WTC11 (cell line): ENCODE data around the gene USP10. TPM values are rescaled to one million over a fixed set of nuclear protein-coding genes. Genes with fewer than 3 reads are reported as not detected.

Experiments
- ATAC-seq: fragments of 200-7000 bp; cut with Tn5 transposase; 2 replicates; pipeline ENCODE4 v1.10.0; 2021; ENCODE audit warnings: mild to moderate bottlenecking, moderate library complexity
- CTCF ChIA-PET: fragments of 300-600 bp; sonication (Branson Sonifier 250); formaldehyde crosslinking; loops from one replicate; lab custom pipeline; 2021; ENCODE audit warnings: antibody characterized with exemption; lab: Charles Lee
- POLR2A ChIA-PET: fragments of 350-600 bp; sonication (Branson Sonifier 250); formaldehyde crosslinking; loops from one replicate; lab custom pipeline; 2021; ENCODE audit warnings: antibody characterized with exemption; lab: Charles Lee
- DNase-seq: peaks from one replicate; pipeline ENCODE4 v3.0.0; 2021; ENCODE audit warnings: low spot score
- H3K27ac Mint-ChIP-seq: 2 replicates; pipeline ENCODE4 v1.8.0; 2021; ENCODE audit warnings: mixed read lengths
- H3K27me3 Mint-ChIP-seq: 2 replicates; pipeline ENCODE4 v1.8.0; 2021; ENCODE audit warnings: low read depth, mild to moderate bottlenecking, moderate library complexity, mixed read lengths
- H3K36me3 Mint-ChIP-seq: 2 replicates; pipeline ENCODE4 v1.8.0; 2021; ENCODE audit warnings: mixed read lengths
- H3K4me1 Mint-ChIP-seq: 2 replicates; pipeline ENCODE4 v1.8.0; 2022; ENCODE audit warnings: mixed read lengths
- H3K4me3 Mint-ChIP-seq: 2 replicates; pipeline ENCODE4 v1.8.0; 2021; ENCODE audit warnings: mild to moderate bottlenecking, moderate library complexity, mixed read lengths
- H3K9me3 Mint-ChIP-seq: 2 replicates; pipeline ENCODE4 v1.8.0; 2021; ENCODE audit warnings: mixed read lengths
- CBFB ChIP-seq: sonication (generic); formaldehyde crosslinking; IDR thresholded peaks from 2 replicates; pipeline ENCODE4 v1.8.1; 2022; ENCODE audit warnings: mild to moderate bottlenecking, low read depth, missing genetic modification reagents
- ESRRA ChIP-seq: sonication (generic); formaldehyde crosslinking; IDR thresholded peaks from 2 replicates; pipeline ENCODE4 v1.8.1; 2022; ENCODE audit warnings: mild to moderate bottlenecking, missing genetic modification reagents, borderline replicate concordance
- ETV6 ChIP-seq: sonication (generic); formaldehyde crosslinking; IDR thresholded peaks from 2 replicates; pipeline ENCODE4 v1.8.1; 2022; ENCODE audit warnings: mild to moderate bottlenecking, missing genetic modification reagents
- FOXK1 ChIP-seq: sonication (generic); formaldehyde crosslinking; IDR thresholded peaks from 2 replicates; pipeline ENCODE4 v1.8.0; 2022; ENCODE audit warnings: mild to moderate bottlenecking, moderate library complexity, missing genetic modification reagents
- GABPB1 ChIP-seq: sonication (generic); formaldehyde crosslinking; IDR thresholded peaks from 2 replicates; pipeline ENCODE4 v1.8.1; 2023; ENCODE audit warnings: mild to moderate bottlenecking, missing genetic modification reagents
- GRHL2 ChIP-seq: fragments of 250-450 bp; sonication (Bioruptor Pico); IDR thresholded peaks from 2 replicates; pipeline ENCODE4 v1.8.0; 2022; ENCODE audit warnings: mild to moderate bottlenecking, moderate library complexity; ENCODE audit not compliant: insufficient replicate concordance, severe bottlenecking
- IRF2 ChIP-seq: sonication (generic); formaldehyde crosslinking; IDR thresholded peaks from 2 replicates; pipeline ENCODE4 v1.8.0; 2022; ENCODE audit warnings: low read depth, missing genetic modification reagents, borderline replicate concordance
- JUN ChIP-seq: sonication (generic); formaldehyde crosslinking; IDR thresholded peaks from 2 replicates; pipeline ENCODE4 v1.8.0; 2023; ENCODE audit warnings: mild to moderate bottlenecking, missing genetic modification reagents
- NFATC4 ChIP-seq: fragments of 250-450 bp; sonication (Bioruptor Pico); IDR thresholded peaks from 2 replicates; pipeline ENCODE4 v1.9.0; 2021; ENCODE audit warnings: mild to moderate bottlenecking
- NFYB ChIP-seq: sonication (generic); formaldehyde crosslinking; conservative IDR thresholded peaks from 2 replicates; pipeline ENCODE4 v1.8.0; 2022; ENCODE audit warnings: low read depth, missing genetic modification reagents
- SMAD3 ChIP-seq: sonication (generic); formaldehyde crosslinking; IDR thresholded peaks from 2 replicates; pipeline ENCODE4 v1.8.0; 2022; ENCODE audit warnings: missing genetic modification reagents, mild to moderate bottlenecking, borderline replicate concordance
- SOX15 ChIP-seq: fragments of 250-450 bp; sonication (Bioruptor Pico); IDR thresholded peaks from 2 replicates; pipeline ENCODE4 v1.9.0; 2021; ENCODE audit warnings: mild to moderate bottlenecking
- TCF7 ChIP-seq: sonication (generic); formaldehyde crosslinking; IDR thresholded peaks from 2 replicates; pipeline ENCODE4 v1.8.0; 2022; ENCODE audit warnings: mild to moderate bottlenecking, low read depth, missing genetic modification reagents, moderate library complexity
- ZNF138 ChIP-seq: sonication (generic); formaldehyde crosslinking; conservative IDR thresholded peaks from 2 replicates; pipeline ENCODE4 v1.8.1; 2022; ENCODE audit warnings: mild to moderate bottlenecking, moderate library complexity, missing genetic modification reagents
- ZNF219 ChIP-seq: sonication (generic); formaldehyde crosslinking; IDR thresholded peaks from 2 replicates; pipeline ENCODE4 v1.8.0; 2023; ENCODE audit warnings: missing genetic modification reagents, mild to moderate bottlenecking, borderline replicate concordance
- ZNF423 ChIP-seq: fragments of 250-450 bp; sonication (Bioruptor Pico); IDR thresholded peaks from 2 replicates; pipeline ENCODE4 v2.1.2; 2022; ENCODE audit warnings: mild to moderate bottlenecking, moderate library complexity
- ZNF671 ChIP-seq: fragments of 250-450 bp; sonication (Bioruptor Pico); IDR thresholded peaks from 2 replicates; pipeline ENCODE4 v1.8.0; 2021; ENCODE audit warnings: mild to moderate bottlenecking
- total RNA-seq: library from RNA; stranded (reverse); gene quantifications from 3 replicates; pipeline ENCODE4 v1.2.3, GENCODE V29; 2021
- TF ChIP-seq, protein P1 (sequence below): fragments of 250-450 bp; sonication (Bioruptor Pico); IDR thresholded peaks from 2 replicates; pipeline ENCODE4 v1.9.0; 2021; ENCODE audit warnings: mild to moderate bottlenecking
- TF ChIP-seq, protein P2 (sequence below): fragments of 200-600 bp; IDR thresholded peaks from 2 replicates; pipeline ENCODE4 v1.8.0; 2022; ENCODE audit warnings: antibody characterized with exemption
- TF ChIP-seq, protein P3 (sequence below): sonication (generic); formaldehyde crosslinking; IDR thresholded peaks from 2 replicates; pipeline ENCODE4 v1.8.1; 2022; ENCODE audit warnings: mild to moderate bottlenecking, missing genetic modification reagents, moderate library complexity, borderline replicate concordance
- TF ChIP-seq, protein P4 (sequence below): sonication (generic); formaldehyde crosslinking; IDR thresholded peaks from 2 replicates; pipeline ENCODE4 v1.8.1; 2022; ENCODE audit warnings: low read depth, missing genetic modification reagents, borderline replicate concordance
- TF ChIP-seq, protein P5 (sequence below): sonication (generic); formaldehyde crosslinking; IDR thresholded peaks from 2 replicates; pipeline ENCODE4 v1.8.1; 2022; ENCODE audit warnings: mild to moderate bottlenecking, moderate library complexity, missing genetic modification reagents
- TF ChIP-seq, protein P6 (sequence below): sonication (generic); formaldehyde crosslinking; IDR thresholded peaks from 2 replicates; pipeline ENCODE4 v1.8.1; 2023; ENCODE audit warnings: mild to moderate bottlenecking, missing genetic modification reagents, borderline replicate concordance

Gene USP10
- total RNA-seq, 1 experiment from 2014 or later = 138 TPM

DNA sequence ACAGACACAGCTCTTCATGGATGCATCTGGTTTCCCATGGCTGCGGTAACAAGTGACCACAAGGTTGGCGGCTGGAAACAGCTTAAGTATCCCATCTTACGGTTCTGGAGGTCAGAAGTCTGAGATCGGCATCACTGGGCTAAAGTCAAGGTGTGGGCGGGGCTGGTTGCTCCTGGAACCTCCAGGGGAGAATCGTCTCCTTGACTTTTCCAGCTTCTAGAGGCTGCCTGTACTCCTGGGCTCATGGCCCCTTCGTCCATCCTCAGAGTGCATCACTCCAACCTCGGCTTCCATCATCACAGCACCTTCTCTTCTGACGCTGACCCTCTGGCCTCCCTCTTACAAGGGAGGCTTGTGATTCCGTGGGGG, 107.1 kb downstream of the USP10 start:
- DNase-seq (no peak), ATAC-seq (no peak)
- Mint-ChIP-seq H3K9me3 (peaks cover 7% of the 10 kb centered on the region), H3K4me1 (peaks cover 5% of the 10 kb centered on the region; the same call in 1 of the 2 replicates), H3K36me3 (no peaks in the 10 kb centered on the region), H3K27me3 (peaks cover 4% of the 10 kb centered on the region), H3K27ac (no peak overlapping the region; the same call in 1 of the 2 replicates), H3K4me3 (no peak overlapping the region)
- no peak for TF ChIP-seq IRF2 (CRISPR knock-in tag)
- CTCF ChIA-PET = no interaction called here
- POLR2A ChIA-PET = interaction anchor here (1.1 kb wide), 1 partner anchor 12 kb away, joined by 3 read pairs; no protein-coding TSS in a partner anchor

DNA sequence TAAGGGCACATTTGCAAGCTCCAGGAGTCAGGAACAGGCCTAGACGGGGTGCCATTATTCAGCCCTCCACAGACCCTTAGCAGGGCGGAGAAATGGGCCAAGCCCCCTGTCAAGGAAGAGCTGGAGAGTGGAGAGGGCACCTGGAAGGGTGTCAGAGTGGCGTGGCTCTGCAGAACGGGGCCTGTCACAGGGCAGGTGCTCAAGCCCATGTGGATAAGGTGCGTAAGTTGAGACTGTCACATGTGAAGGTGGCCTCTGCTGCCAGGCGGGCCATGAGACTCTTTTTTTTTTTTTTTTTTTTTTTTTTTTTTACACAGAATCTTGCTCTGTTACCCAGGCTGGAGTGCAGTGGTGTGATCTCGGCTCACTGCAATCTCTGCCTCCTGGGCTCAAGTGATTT, 108.0 kb downstream of the USP10 start:
- Mint-ChIP-seq H3K27ac (no peak overlapping the region), H3K27me3 (peaks cover 4% of the 10 kb centered on the region), H3K9me3 (peaks cover 7% of the 10 kb centered on the region), H3K4me3 (no peak overlapping the region), H3K4me1 (peaks cover 5% of the 10 kb centered on the region; the same call in 1 of the 2 replicates), H3K36me3 (no peaks in the 10 kb centered on the region)
- TF ChIP-seq ZNF219 (CRISPR knock-in tag) (no peak), ETV6 (CRISPR knock-in tag) (no peak), ZNF423 (no peak), ZNF671 (CRISPR knock-in tag) (no peak), ZNF138 (CRISPR knock-in tag) (no peak), GRHL2 (CRISPR knock-in tag) (no peak), CBFB (CRISPR knock-in tag) (no peak)
- TF ChIP-seq, protein P1, sequence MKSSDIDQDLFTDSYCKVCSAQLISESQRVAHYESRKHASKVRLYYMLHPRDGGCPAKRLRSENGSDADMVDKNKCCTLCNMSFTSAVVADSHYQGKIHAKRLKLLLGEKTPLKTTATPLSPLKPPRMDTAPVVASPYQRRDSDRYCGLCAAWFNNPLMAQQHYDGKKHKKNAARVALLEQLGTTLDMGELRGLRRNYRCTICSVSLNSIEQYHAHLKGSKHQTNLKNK (CRISPR knock-in tag) = no peak
- TF ChIP-seq, protein P2, sequence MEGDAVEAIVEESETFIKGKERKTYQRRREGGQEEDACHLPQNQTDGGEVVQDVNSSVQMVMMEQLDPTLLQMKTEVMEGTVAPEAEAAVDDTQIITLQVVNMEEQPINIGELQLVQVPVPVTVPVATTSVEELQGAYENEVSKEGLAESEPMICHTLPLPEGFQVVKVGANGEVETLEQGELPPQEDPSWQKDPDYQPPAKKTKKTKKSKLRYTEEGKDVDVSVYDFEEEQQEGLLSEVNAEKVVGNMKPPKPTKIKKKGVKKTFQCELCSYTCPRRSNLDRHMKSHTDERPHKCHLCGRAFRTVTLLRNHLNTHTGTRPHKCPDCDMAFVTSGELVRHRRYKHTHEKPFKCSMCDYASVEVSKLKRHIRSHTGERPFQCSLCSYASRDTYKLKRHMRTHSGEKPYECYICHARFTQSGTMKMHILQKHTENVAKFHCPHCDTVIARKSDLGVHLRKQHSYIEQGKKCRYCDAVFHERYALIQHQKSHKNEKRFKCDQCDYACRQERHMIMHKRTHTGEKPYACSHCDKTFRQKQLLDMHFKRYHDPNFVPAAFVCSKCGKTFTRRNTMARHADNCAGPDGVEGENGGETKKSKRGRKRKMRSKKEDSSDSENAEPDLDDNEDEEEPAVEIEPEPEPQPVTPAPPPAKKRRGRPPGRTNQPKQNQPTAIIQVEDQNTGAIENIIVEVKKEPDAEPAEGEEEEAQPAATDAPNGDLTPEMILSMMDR = no peak
- TF ChIP-seq, protein P3, sequence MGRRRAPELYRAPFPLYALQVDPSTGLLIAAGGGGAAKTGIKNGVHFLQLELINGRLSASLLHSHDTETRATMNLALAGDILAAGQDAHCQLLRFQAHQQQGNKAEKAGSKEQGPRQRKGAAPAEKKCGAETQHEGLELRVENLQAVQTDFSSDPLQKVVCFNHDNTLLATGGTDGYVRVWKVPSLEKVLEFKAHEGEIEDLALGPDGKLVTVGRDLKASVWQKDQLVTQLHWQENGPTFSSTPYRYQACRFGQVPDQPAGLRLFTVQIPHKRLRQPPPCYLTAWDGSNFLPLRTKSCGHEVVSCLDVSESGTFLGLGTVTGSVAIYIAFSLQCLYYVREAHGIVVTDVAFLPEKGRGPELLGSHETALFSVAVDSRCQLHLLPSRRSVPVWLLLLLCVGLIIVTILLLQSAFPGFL (CRISPR knock-in tag) = no peak
- DNase-seq = no peak
- POLR2A ChIA-PET = interaction anchor here (1.1 kb wide), 1 partner anchor 11 kb away, joined by 3 read pairs; no protein-coding TSS in a partner anchor
- ATAC-seq = no peak
- CTCF ChIA-PET = interaction anchor here (0.8 kb wide), 1 partner anchor 117 kb away, joined by 5 read pairs; no protein-coding TSS in a partner anchor

DNA sequence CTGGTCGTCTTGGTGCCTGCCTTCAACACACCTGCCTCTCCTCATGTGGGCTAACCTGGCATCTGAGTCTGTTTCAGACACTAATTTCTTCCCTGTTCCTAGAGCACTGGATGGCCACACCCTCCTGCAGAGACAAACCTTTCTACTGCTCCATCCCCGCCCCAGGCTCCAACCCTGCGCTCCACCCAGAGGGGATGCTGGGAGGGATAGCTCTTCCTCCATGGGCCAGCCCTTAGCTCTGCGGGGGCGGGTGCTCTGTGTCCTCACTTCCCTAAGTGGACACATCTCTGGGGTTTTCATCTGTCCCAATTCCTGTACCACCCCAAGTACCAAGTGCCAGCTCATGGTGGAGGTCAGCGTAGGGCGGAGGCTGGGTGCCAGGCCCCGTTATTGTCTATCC, 109.0 kb downstream of the USP10 start:
- Mint-ChIP-seq H3K27ac (no peak overlapping the region), H3K4me3 (no peak overlapping the region), H3K4me1 (no peaks in the 10 kb centered on the region), H3K9me3 (peaks cover 11% of the 10 kb centered on the region), H3K27me3 (peaks cover 5% of the 10 kb centered on the region), H3K36me3 (no peaks in the 10 kb centered on the region)
- ChIA-PET CTCF (no interaction called here), POLR2A (no interaction called here)
- ATAC-seq (no peak), DNase-seq (no peak)
- TF ChIP-seq NFYB (no peak), SMAD3 (CRISPR knock-in tag) (no peak), JUN (CRISPR knock-in tag) (no peak), ESRRA (no peak), ZNF219 (CRISPR knock-in tag) (no peak), GABPB1 (no peak), FOXK1 (CRISPR knock-in tag) (no peak), SOX15 (CRISPR knock-in tag) (no peak), TCF7 (CRISPR knock-in tag) (no peak), NFATC4 (CRISPR knock-in tag) (no peak), GRHL2 (CRISPR knock-in tag) (no peak)
- TF ChIP-seq, protein P4, sequence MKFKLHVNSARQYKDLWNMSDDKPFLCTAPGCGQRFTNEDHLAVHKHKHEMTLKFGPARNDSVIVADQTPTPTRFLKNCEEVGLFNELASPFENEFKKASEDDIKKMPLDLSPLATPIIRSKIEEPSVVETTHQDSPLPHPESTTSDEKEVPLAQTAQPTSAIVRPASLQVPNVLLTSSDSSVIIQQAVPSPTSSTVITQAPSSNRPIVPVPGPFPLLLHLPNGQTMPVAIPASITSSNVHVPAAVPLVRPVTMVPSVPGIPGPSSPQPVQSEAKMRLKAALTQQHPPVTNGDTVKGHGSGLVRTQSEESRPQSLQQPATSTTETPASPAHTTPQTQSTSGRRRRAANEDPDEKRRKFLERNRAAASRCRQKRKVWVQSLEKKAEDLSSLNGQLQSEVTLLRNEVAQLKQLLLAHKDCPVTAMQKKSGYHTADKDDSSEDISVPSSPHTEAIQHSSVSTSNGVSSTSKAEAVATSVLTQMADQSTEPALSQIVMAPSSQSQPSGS = no peak
- TF ChIP-seq, protein P5, sequence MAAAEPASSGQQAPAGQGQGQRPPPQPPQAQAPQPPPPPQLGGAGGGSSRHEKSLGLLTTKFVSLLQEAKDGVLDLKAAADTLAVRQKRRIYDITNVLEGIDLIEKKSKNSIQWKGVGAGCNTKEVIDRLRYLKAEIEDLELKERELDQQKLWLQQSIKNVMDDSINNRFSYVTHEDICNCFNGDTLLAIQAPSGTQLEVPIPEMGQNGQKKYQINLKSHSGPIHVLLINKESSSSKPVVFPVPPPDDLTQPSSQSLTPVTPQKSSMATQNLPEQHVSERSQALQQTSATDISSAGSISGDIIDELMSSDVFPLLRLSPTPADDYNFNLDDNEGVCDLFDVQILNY (CRISPR knock-in tag) = no peak
- TF ChIP-seq, protein P1 (CRISPR knock-in tag) = no peak
- TF ChIP-seq, protein P6, sequence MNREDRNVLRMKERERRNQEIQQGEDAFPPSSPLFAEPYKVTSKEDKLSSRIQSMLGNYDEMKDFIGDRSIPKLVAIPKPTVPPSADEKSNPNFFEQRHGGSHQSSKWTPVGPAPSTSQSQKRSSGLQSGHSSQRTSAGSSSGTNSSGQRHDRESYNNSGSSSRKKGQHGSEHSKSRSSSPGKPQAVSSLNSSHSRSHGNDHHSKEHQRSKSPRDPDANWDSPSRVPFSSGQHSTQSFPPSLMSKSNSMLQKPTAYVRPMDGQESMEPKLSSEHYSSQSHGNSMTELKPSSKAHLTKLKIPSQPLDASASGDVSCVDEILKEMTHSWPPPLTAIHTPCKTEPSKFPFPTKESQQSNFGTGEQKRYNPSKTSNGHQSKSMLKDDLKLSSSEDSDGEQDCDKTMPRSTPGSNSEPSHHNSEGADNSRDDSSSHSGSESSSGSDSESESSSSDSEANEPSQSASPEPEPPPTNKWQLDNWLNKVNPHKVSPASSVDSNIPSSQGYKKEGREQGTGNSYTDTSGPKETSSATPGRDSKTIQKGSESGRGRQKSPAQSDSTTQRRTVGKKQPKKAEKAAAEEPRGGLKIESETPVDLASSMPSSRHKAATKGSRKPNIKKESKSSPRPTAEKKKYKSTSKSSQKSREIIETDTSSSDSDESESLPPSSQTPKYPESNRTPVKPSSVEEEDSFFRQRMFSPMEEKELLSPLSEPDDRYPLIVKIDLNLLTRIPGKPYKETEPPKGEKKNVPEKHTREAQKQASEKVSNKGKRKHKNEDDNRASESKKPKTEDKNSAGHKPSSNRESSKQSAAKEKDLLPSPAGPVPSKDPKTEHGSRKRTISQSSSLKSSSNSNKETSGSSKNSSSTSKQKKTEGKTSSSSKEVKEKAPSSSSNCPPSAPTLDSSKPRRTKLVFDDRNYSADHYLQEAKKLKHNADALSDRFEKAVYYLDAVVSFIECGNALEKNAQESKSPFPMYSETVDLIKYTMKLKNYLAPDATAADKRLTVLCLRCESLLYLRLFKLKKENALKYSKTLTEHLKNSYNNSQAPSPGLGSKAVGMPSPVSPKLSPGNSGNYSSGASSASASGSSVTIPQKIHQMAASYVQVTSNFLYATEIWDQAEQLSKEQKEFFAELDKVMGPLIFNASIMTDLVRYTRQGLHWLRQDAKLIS = no peak
